Neutrophil (primary cell): ENCODE measurements around the gene PGM3.

Experiments
- H3K27ac ChIP-seq: fragments of 200-600 bp; sonication (generic); 2 replicates; pipeline ENCODE4 v1.5.1; 2016; ENCODE audit warnings: mild to moderate bottlenecking, moderate library complexity
- H3K27me3 ChIP-seq: fragments of 200-600 bp; sonication (generic); 2 replicates; pipeline ENCODE4 v1.6.0; 2016; ENCODE audit warnings: mild to moderate bottlenecking
- H3K36me3 ChIP-seq: fragments of 200-600 bp; sonication (generic); 2 replicates; pipeline ENCODE4 v1.5.1; 2017
- H3K4me1 ChIP-seq, 2 experiments: fragments of 200-600 bp in 1 of 2; sonication (generic) in 1 of 2; 1 replicate in 1 of 2; 2 replicates in 1 of 2; pipeline versions ENCODE4 v1.5.1 to v1.6.1; 2013 to 2016; ENCODE audit warnings: low read depth in 1 of 2, low read length in 1 of 2, mild to moderate bottlenecking in 1 of 2, moderate library complexity in 1 of 2; ENCODE audit not compliant: control insufficient read depth in 1 of 2, insufficient read depth in 1 of 2
- H3K4me3 ChIP-seq, 2 experiments: fragments of 200-600 bp in 1 of 2; sonication (generic) in 1 of 2; 1 replicate in 1 of 2; 2 replicates in 1 of 2; pipeline ENCODE4 v1.5.1; 2013 to 2016; ENCODE audit warnings: low read depth in 1 of 2, low read length in 1 of 2, mild to moderate bottlenecking in 1 of 2, moderate library complexity in 1 of 2
- H3K9me3 ChIP-seq: fragments of 200-600 bp; sonication (generic); 2 replicates; pipeline ENCODE4 v1.5.1; 2016
- CTCF ChIP-seq: fragments of 200-600 bp; sonication (generic); IDR thresholded peaks from 2 replicates; pipeline ENCODE4 v1.5.1; 2016; ENCODE audit warnings: antibody characterized with exemption

Gene PGM3

GRCh38 chr6:83220121-83220520, 27.1 kb upstream of the PGM3 start:
- Histone ChIP-seq H3K36me3 (no peaks in the 10 kb centered on the region), H3K9me3 (no peaks in the 10 kb centered on the region), H3K4me1 (no peaks in the 10 kb centered on the region), H3K27me3 (peaks cover 2% of the 10 kb centered on the region), H3K27ac (no peak overlapping the region), H3K4me3 (no peak overlapping the region)
- no peak for TF ChIP-seq CTCF

GRCh38 chr6:83218646-83219045, 25.6 kb upstream of the PGM3 start:
- Histone ChIP-seq H3K9me3 (no peaks in the 10 kb centered on the region), H3K27ac (no peak overlapping the region), H3K4me3 (no peak overlapping the region), H3K36me3 (no peaks in the 10 kb centered on the region), H3K4me1 (no peaks in the 10 kb centered on the region), H3K27me3 (peaks cover 12% of the 10 kb centered on the region)
- no peak for TF ChIP-seq CTCF

- Histone ChIP-seq H3K9me3 (no peaks in the 10 kb centered on the region), H3K4me3 (no peak overlapping the region), H3K36me3 (no peaks in the 10 kb centered on the region), H3K4me1 (no peaks in the 10 kb centered on the region), H3K27ac (no peak overlapping the region), H3K27me3 (peaks cover 29% of the 10 kb centered on the region)
- no peak for TF ChIP-seq CTCF
Measured at GRCh38 chr6:83216806-83217205, 23.7 kb upstream of the PGM3 start.

GRCh38 chr6:83215131-83216047, 22.3 kb upstream of the PGM3 start:
- Histone ChIP-seq H3K4me1 (no peaks in the 10 kb centered on the region), H3K27ac (no peak overlapping the region), H3K36me3 (no peaks in the 10 kb centered on the region), H3K4me3 (no peak overlapping the region), H3K27me3 (peaks cover 43% of the 10 kb centered on the region), H3K9me3 (no peaks in the 10 kb centered on the region)
- TF ChIP-seq CTCF, result no peak

GRCh38 chr6:83202031-83202430, 9.0 kb upstream of the PGM3 start:
- Histone ChIP-seq H3K27me3 (no peaks in the 10 kb centered on the region), H3K4me1 (no peaks in the 10 kb centered on the region), H3K27ac (no peak overlapping the region), H3K36me3 (no peaks in the 10 kb centered on the region), H3K4me3 (no peak overlapping the region), H3K9me3 (no peaks in the 10 kb centered on the region)
- no peak for TF ChIP-seq CTCF
